CD1c-positive myeloid dendritic cell (primary cell): ENCODE measurements around the gene MANBA.
"Not testable (repeated sequence)": the region's sequence is repeated elsewhere in the genome, so short reads cannot be mapped to it uniquely, and the experiment has no call there.

Experiments
- DNase-seq: peaks from one replicate; pipeline ENCODE4 v3.0.0-alpha.2; 2016; ENCODE audit errors: extremely low spot score

Gene MANBA

GRCh38 chr4:102723511-102723910 lies 37.3 kb downstream of the MANBA start:
- DNase-seq = no peak

- no peak for DNase-seq
These were observed 38.0 kb downstream of the MANBA start for GRCh38 chr4:102722740-102723139.

GRCh38 chr4:102718833-102719575 lies 41.8 kb downstream of the MANBA start:
- not testable (repeated sequence) for DNase-seq

- DNase-seq = no peak
These were observed 43.2 kb downstream of the MANBA start for GRCh38 chr4:102717448-102718092.

GRCh38 chr4:102715057-102715456 lies 45.7 kb downstream of the MANBA start:
- no peak for DNase-seq

- DNase-seq = not testable (repeated sequence)
These were observed 47.0 kb downstream of the MANBA start for GRCh38 chr4:102713774-102714173.

- DNase-seq = no peak
These were observed 47.7 kb downstream of the MANBA start for GRCh38 chr4:102713096-102713495.

DNA sequence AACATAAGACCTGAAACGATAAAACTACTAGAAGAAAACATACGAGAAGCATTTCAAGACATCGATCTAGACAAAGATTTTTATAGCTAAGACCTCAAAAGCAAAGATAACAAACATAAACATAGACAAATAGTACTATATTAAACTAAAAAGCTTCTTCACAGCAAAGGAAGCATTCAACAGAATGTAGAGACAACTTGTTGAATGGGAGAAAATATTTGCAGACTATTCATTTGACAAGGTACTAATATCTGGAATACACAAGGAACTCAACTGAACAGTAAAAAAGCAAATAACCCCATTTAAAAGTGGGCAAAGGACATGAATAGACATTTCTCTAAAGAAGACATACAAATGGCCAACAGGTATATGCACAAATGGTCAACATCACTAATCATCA lies 49.8 kb downstream of the MANBA start:
- no peak for DNase-seq

GRCh38 chr4:102709060-102709459 lies 51.7 kb downstream of the MANBA start:
- not testable (repeated sequence) for DNase-seq

- no peak for DNase-seq
These were observed 53.6 kb downstream of the MANBA start for GRCh38 chr4:102707150-102707549.

DNA sequence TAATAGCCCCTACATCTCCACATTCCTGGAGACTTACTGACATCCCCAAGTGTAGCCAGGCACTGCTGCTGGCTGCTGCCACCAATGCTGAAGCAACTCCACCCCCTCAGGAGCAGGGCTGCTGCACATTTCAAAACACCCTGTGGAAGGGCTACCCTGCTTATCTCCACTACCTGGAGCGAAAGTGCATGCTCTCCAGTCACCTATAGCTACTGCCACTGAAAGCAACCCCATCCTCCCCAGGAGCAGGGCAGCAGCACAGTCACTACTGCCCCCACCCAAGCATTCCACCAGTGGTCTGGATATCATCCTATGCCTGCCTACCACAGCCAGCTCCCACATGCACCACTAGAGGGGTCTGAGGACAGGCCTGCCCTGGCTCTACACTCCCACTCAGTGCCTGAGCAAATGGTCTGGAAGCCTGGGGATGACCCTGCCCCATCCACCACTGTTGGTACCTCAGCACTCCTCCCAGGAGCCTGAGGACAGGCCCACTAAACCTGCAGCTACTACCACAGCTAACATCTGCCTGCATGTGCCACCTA lies 55.3 kb downstream of the MANBA start:
- DNase-seq = no peak

- no peak for DNase-seq
These were observed 64.0 kb downstream of the MANBA start for GRCh38 chr4:102696758-102697157.

- no peak for DNase-seq
These were observed 66.0 kb downstream of the MANBA start for GRCh38 chr4:102694791-102695190.

- no peak for DNase-seq
These were observed 66.9 kb downstream of the MANBA start for GRCh38 chr4:102693861-102694260.

- peak; percentile 10 for DNase-seq
These were observed 67.4 kb downstream of the MANBA start for GRCh38 chr4:102693262-102693850.

GRCh38 chr4:102692474-102692873 lies 68.3 kb downstream of the MANBA start:
- DNase-seq = no peak

DNA sequence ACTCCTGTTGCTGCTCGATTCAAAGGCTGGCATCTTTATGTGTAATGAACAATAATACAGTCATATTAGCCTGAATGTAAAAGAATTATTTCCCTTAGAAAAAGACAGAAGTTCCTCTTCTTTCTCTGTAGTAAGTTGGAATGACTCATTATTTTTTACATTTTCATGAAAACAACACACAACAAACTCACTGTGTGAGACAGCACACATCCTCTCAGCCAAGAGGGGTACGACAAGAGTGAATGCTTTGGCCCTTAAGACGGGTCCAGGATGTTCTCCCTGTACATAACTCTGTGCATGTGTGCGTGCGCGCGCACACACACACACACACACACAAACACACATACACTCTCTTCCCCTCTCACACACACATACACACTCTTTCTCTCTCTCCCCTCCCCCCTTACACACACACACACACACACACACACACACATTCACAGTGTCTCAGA lies 72.8 kb downstream of the MANBA start:
- peak; percentile 58 for DNase-seq

GRCh38 chr4:102687373-102687981 lies 73.3 kb downstream of the MANBA start:
- peak; percentile 45 for DNase-seq

DNA sequence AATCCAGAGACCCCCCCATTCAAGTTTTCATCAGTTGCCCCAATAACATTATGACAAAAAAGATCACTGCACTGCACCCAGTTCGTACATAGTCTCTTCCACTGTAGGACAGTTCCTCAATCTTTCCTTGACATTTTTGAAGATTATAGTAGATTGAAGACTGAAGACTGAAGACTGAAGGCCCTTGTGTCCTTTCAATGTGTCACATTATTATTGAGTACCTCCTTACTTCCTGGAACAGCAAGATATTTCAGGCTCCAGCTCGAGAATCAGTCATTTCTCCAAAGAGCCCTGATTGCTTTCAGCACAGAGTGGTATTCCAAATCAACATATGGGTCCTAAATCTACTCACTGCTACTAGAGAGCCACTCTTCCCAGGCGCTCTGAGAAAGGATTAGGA lies 75.0 kb downstream of the MANBA start:
- DNase-seq = no peak

DNA sequence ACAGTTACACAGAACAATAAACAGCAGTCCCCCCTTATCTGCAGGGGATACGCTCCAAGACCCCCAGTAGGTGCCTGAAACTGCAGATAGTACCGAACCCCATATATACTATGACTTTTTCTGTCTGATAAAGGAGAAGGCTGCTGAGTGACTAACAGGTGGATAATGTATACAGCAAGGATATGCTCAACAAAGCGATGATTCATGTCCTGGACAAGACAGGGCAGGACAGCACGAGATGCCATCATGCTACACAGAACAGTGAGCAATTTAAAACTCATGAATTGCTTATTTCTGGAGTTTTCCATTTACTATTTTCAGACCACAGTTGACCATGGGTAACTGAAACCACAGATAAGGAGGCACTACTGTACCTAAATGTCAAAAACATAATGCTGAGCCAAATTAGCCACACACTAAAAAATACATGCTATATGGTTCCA lies 76.1 kb downstream of the MANBA start:
- DNase-seq = no peak

GRCh38 chr4:102683881-102684609 lies 76.7 kb downstream of the MANBA start:
- DNase-seq = no peak
